HG03521 (cell line): ENCODE data around the gene MYLK.

Experiments used
- ATAC-seq: cut with Tn5 transposase; IDR thresholded peaks from one replicate; pipeline ENCODE4 v1.9.1; 2021; ENCODE audit warnings: mild to moderate bottlenecking, moderate library complexity; ENCODE audit not compliant: unreplicated experiment

Gene MYLK

DNA sequence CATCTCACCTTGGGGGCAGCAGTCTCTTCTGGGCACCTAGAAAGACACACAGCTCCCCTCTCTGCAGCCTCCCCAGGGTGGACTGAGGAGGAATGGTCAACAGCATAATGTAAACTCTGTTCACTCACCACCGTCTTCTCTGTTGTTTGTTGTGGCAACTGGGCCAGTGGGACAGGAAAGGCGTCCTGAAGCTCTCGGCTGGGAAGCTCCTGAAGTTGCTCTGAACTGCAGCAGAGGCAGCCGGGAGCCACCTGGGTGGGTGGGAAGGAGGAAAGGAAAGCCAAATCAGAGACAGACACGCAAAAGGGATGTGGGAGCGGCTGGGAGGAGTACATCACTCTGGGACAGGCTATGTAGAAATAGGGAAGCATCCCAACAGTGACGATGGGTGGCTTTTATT is 52.7 kb downstream of the MYLK start:
- ATAC-seq: no peak

GRCh38 chr3:123821920-123822319 is 62.2 kb downstream of the MYLK start:
- ATAC-seq: no peak

DNA sequence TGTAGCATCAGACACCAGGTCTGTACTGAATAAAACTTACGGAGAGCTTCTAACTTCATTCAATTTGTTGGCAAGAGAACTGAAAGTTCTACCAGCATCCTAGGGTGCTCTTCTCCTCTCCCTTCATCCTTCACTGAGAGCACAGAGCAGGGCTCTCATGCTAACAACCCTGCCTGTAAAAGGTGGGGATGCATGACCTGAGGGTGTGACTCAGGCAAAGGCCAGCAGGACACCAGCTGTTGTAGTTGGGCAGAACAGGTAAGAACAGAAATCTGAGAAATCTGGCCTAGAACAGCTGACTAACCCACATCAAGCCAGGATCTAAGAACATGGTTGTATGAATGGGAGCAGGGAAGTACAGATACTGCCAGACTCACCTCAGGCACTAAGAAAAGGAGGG is 64.2 kb downstream of the MYLK start:
- ATAC-seq: no peak

DNA sequence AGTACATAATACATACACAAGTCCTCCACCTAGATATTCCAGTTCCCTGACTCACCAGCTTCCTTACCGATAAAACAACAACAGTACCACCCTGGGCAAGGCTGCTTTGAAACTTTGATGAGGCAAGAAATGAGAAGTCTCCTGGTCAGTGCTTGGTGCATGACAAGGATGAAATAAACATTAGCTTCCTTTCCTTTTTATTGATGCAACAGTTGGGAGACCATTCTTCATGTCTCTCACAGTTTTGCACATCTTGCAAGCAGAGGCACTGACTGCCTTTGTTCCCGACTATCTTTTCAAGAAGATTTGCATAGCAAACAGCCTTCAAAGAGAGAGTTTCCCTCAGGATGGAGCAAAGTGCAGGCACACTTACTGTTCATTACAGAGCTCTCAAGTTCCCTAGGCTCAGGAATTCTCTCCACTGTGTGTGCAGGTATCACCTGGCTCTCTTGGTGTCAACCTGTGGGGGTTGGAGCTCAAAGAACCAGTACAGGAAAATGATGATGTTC is 65.2 kb downstream of the MYLK start:
- no peak for ATAC-seq

DNA sequence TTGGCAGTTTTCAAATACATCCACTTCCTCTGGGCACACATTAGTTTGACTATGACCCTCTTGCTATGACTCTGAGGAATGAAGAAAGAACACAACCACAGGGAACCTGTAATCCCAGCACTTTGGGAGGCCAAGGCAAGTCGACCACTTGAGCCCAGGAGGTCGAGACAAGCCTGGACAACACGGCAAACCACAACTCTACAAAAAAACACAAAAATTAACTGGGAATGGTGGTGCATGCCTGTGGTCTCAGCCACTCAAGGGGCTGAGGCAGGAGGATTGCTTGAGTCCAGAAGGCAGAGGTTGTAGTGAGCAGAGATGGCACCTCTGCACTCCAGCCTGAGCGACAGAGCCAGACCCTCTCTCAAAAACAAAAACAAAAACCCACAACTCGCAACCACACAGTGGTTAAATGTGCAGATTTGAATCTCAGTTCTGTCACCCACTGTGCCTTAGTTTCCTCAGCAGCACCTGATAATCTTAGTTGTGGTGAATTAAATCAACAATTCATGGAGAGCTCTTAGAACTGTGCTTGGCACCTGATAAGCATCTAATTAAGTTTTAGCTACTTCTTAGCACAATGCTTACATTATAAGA is 65.7 kb downstream of the MYLK start:
- no peak for ATAC-seq

GRCh38 chr3:123817413-123817812 is 66.7 kb downstream of the MYLK start:
- no peak for ATAC-seq

DNA sequence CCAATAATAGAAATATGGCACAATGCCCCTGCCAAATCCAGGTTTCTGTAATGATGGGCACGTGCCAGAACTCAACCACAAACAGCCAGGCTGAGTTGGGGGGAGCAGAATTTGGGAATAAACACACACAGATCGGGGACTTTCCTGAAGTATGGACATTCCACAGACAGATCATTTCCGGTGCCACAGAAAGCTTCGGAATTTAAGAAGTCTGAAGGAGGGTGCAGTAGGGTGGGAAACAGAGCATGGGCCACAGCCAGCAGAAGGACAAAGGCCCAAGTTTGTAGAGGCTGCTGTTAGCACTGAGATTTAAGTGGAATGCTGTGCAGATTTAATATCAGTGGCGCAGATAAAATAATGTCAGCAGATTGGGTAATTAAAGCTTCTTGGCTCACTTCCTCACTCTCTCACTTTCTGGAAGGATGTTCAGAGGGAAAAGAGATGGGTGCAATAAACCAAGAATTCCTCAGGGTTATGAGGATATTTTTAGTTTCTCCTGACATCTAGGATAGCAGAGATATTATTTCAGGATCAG is 67.4 kb downstream of the MYLK start:
- ATAC-seq: no peak

GRCh38 chr3:123815981-123816380 is 68.2 kb downstream of the MYLK start:
- no peak for ATAC-seq

DNA sequence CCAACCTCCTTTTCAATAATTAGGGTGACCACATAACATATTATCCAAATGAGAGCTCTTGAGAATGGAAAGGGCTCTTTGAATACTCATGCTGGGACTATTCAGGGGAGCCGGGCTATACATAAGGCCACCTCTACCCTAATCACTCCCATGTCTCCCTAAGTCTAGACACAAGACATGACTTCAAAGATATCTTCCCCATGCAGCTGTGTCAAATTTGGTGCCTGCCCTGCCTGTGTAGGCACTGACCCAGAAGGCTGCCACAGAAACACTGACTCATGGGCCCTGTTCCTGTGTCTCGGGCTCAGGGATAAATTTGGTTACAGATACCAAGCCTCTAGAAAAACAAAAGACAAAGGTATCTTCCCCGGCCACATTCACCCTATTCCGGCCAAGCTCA is 70.3 kb downstream of the MYLK start:
- no peak for ATAC-seq

DNA sequence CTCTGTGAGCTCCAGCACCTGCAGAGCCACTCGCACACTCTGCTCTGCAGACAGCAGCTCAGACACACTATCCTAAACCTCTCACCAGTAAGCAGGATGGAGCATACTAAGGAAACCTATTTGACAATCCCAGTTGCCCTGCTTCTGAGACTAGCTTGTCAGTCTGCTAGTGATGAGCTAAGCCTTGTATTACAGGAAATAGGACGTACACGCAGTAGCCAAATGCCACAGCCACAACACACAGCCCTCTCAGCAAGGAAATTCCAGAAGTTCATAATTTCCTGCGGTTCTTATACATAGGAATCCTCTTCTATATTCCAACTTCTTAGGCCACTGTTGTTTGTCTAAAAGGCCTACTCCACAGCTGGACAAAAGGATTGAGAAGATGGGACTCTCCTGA is 74.5 kb downstream of the MYLK start:
- no peak for ATAC-seq

DNA sequence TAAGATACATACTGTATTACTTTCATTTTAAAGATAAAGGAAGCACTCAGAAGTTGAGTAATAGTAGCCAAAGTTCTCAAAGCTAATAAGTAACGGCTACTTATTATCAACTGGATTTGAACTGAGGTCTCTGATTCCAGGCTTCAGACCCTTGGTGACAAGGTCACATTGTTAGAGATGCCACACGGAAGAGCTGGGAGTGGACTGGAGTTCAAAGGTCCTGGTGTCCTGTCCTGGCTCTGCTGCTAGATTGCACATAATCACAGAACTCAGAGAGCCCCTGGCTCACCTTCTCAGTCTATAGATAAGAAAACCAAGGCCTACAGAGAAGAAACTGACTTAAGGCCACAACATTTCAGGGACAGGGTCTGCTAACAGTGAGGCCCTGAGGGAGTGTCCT is 75.3 kb downstream of the MYLK start:
- ATAC-seq: no peak

DNA sequence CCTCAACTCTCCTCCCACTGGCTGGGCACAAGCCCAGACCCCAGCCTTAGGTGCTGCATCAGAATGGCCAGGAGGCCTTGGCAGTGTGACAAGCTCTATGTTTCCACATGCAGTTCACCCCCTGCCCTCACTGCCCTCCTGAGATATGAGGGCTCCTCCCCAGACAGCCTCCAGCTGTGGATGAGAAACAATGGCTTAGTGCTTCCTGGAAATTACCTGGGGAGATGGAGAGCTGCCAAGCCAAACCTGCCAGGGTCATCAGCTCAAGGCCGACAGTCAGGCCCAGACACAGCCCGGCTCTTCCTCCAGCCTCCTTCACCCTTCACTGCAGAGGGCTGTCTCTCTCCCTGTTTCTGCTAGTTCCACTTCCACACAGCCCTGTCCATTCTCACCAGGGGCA is 76.3 kb downstream of the MYLK start:
- no peak for ATAC-seq

- ATAC-seq: no peak
These were observed 78.6 kb downstream of the MYLK start for GRCh38 chr3:123805504-123805903.

- ATAC-seq: no peak
These were observed 79.0 kb downstream of the MYLK start for GRCh38 chr3:123805101-123805500.

DNA sequence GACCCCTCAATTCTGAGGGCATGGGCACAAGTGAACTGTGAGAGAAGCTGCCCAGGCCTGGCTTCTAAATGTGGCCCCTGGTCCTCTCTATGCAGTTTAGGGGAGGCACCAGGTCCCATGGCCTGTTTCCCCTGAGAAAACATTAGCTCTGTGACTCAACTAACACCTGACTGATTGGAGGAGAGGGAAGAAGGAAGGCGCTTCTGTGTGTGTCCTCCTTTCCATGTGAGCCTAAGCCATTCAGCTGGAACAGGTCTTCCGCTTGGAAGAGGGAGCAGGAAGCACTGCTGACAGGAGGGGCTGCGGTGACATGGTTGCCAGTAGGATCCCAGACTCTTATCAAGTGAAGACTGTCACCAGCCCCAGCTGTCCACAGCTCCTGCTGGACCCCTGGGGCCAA is 79.5 kb downstream of the MYLK start:
- ATAC-seq: no peak

DNA sequence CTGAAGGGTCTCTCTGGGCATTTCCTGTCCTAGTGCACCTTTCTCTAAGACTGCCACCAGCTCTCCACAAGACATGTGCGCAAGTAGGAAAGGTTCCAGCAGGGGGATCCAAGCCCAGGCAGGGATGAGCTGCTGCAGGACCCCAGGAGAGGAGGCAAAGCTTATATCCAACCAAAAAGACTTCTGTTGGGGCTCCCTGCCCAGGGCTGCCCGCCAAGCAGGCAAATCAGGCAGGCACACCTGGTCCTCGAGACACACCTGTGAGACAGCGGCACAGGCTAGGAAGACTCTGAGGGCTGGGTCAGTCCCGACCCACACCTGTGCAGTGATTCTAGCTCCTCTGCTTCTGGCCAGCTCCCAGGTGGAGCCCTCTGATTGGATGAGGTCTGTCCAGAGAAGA is 80.6 kb downstream of the MYLK start:
- ATAC-seq: no peak

DNA sequence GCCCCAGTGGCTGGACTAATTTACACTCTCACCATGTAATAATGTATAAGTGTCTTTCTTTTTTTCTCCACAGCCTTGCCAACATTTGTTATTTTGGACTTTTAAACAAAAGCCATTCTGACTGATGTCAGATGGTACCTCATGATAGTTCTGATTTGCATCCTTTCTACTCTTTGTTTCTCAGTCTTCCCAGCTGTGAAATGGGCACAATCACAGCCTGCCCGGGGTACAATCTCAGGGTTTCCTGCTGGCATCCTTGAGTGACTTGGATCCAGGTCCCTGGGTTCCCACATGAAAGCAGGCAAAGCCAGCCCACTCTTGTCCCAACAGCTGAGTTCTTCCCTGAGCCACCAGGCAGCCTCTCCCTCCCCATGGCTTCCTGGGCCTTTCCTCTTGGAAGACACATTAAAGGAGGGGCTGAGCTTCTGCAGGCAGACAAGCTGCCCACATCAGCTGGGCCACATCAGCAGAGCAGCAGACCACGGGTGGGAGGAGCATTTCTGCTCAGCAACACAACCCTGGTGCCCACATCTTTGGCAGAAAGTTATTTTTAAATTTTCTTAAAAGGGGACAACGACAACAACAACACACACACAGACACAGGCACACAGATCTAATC is 82.0 kb downstream of the MYLK start:
- ATAC-seq: no peak

DNA sequence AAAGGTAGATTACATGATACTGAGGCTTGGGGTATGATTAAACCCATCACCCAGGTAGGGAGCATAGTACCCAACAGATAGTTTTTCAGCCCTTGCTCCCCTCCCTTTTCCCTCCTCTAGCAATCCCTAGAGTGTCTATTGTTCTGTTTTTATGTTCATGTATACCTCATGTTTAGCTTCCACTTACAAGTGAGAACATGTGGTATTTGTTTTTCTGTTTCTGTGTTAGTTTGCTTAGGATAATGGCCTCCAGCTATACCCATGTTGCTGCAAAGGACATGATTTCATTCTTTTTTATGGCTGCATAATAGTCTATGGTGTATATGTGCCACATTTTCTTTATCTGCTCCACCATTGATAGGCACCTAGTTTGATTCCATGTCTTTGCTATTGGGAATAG is 82.7 kb downstream of the MYLK start:
- no peak for ATAC-seq

DNA sequence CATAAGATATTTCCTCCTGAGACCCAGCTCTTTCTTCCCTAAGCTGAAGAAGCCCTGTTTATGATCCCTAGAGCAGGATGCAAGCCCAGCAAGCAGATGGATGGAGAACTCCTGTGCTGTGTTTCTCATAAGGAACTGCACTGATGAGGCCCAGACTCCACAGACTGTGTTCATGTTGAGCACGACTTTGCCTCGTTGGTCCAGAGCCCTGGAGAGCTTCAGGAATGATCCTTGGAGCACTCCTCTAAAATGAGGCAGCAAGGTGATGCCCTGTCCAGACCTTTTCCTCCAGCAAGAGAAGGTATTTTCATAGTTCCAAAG is 83.8 kb downstream of the MYLK start:
- no peak for ATAC-seq

DNA sequence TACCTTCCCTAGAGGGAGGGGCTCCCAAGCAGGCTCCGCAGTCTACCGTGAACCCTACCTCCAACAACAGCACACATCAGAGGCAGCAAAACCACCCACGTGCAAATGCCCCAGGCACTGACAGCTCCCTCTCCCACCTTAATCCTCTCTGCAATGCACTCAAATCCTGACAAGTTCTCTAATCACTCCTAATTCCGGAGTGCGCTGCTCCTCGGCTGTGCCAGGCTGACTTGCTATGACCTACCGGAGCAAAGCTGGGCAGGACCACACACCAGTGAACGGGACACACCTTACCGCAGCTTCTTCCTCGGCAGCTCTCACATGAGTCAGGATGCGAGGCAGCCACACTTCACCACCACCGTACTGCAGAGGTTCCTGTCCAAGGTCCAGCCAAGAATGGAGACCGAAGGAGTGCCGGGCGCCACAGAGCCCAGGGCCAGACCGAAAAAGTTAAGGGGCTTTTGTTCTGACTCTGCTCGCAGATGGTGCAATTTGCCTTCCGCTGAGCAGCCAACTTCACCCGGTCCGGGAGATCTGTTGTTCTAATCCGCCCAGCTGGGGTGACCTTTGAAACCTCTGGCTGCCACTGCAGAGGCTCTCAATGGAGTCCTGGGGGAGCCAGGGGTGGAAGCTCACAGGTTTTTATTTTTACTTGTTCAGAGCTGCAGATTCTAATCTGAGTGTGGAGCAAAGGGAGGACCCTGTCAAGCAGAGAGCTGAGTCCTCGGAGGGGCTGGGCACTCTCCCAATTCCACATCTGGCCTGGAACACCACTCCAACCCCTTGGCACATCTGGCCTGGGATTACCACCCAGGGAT is 84.4 kb downstream of the MYLK start:
- no peak for ATAC-seq

DNA sequence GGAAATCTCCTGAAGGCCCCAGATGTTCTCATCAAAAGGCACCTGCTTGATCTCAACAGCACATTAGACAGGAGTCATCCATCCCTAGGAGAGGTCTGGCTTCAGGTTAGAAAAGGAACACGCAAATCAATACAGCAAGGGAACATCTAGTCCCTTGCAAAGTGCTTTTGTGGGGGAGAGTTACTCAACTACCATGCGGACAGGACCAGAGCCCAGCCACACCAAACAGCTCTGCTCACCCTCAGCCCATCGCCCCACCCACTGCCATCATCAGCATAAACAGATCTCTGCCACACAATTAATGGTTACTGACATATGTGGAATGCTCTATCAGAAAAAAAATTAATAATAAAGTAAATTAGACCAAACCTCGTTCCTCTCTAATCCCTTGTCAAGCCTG is 85.6 kb downstream of the MYLK start:
- no peak for ATAC-seq
